ENCODE results near the gene COG1.

COG1 gene

GRCh38 chr17:73232587-73233373, 39.9 kb downstream of the COG1 start:
- peak; percentile 55 for DNase-seq (ENCODE audit: low read depth)
- H3K4me3 ChIP-seq (ENCODE audit: low read depth, low read length), result peak overlapping the region; percentile 93
- TF ChIP-seq, protein P1, sequence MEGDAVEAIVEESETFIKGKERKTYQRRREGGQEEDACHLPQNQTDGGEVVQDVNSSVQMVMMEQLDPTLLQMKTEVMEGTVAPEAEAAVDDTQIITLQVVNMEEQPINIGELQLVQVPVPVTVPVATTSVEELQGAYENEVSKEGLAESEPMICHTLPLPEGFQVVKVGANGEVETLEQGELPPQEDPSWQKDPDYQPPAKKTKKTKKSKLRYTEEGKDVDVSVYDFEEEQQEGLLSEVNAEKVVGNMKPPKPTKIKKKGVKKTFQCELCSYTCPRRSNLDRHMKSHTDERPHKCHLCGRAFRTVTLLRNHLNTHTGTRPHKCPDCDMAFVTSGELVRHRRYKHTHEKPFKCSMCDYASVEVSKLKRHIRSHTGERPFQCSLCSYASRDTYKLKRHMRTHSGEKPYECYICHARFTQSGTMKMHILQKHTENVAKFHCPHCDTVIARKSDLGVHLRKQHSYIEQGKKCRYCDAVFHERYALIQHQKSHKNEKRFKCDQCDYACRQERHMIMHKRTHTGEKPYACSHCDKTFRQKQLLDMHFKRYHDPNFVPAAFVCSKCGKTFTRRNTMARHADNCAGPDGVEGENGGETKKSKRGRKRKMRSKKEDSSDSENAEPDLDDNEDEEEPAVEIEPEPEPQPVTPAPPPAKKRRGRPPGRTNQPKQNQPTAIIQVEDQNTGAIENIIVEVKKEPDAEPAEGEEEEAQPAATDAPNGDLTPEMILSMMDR (IDR thresholded peaks at IDR 0.05; ENCODE audit: low read depth, low read length), result no peak
- TF ChIP-seq POLR2A (IDR thresholded peaks at IDR 0.05; ENCODE audit: extremely low read depth, insufficient read length) (no peak), MYC (IDR thresholded peaks at IDR 0.05; ENCODE audit: low read depth, low read length) (no peak), MAX (IDR thresholded peaks at IDR 0.05; ENCODE audit: low read depth, low read length) (no peak)

- TF ChIP-seq MAX (IDR thresholded peaks at IDR 0.05; ENCODE audit: low read depth, low read length) (no peak), POLR2A (IDR thresholded peaks at IDR 0.05; ENCODE audit: extremely low read depth, insufficient read length) (no peak), MYC (IDR thresholded peaks at IDR 0.05; ENCODE audit: low read depth, low read length) (no peak)
- TF ChIP-seq, protein P1 (IDR thresholded peaks at IDR 0.05; ENCODE audit: low read depth, low read length), result no peak
- no peak for DNase-seq (ENCODE audit: low read depth)
- no peak overlapping the region for H3K4me3 ChIP-seq (ENCODE audit: low read depth, low read length)
Measured at GRCh38 chr17:73234736-73235135, 41.9 kb downstream of the COG1 start.

- no peak for DNase-seq (ENCODE audit: low read depth)
- TF ChIP-seq MAX (IDR thresholded peaks at IDR 0.05; ENCODE audit: low read depth, low read length), result no peak
- TF ChIP-seq, protein P1 (IDR thresholded peaks at IDR 0.05; ENCODE audit: low read depth, low read length), result no peak
- TF ChIP-seq POLR2A (IDR thresholded peaks at IDR 0.05; ENCODE audit: extremely low read depth, insufficient read length), result no peak
- no peak for TF ChIP-seq MYC (IDR thresholded peaks at IDR 0.05; ENCODE audit: low read depth, low read length)
- peak overlapping the region; percentile 11 for H3K4me3 ChIP-seq (ENCODE audit: low read depth, low read length)
Measured at GRCh38 chr17:73237714-73238113, 44.9 kb downstream of the COG1 start.

DNA sequence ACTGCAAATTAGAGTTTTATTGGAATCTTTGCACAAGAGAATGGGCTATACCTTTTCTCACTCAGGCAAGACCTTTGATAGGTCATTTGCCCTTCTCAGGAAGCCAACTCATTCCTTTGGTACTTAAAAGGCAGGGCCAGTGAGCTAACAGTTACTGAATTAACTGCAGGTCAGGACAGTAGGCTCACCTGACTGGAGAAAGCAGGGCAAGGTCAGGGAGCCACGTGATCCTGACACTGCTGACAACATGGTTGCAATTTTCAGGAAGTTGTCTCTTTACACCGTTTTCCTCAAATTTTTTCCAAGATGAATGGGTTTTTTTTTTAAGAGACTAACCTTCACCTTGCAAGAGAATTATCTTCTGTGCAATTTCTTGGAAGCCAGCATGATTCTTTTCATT, 47.7 kb downstream of the COG1 start:
- TF ChIP-seq MAX (IDR thresholded peaks at IDR 0.05; ENCODE audit: low read depth, low read length) (no peak), MYC (IDR thresholded peaks at IDR 0.05; ENCODE audit: low read depth, low read length) (no peak), POLR2A (IDR thresholded peaks at IDR 0.05; ENCODE audit: extremely low read depth, insufficient read length) (no peak)
- TF ChIP-seq, protein P1 (IDR thresholded peaks at IDR 0.05; ENCODE audit: low read depth, low read length), result no peak
- no peak for DNase-seq (ENCODE audit: low read depth)
- no peak overlapping the region for H3K4me3 ChIP-seq (ENCODE audit: low read depth, low read length)

- no peak overlapping the region for H3K4me3 ChIP-seq (ENCODE audit: low read depth, low read length)
- TF ChIP-seq MYC (IDR thresholded peaks at IDR 0.05; ENCODE audit: low read depth, low read length) (no peak), MAX (IDR thresholded peaks at IDR 0.05; ENCODE audit: low read depth, low read length) (no peak)
- TF ChIP-seq, protein P1 (IDR thresholded peaks at IDR 0.05; ENCODE audit: low read depth, low read length), result no peak
- DNase-seq (ENCODE audit: low read depth), result no peak
Measured at GRCh38 chr17:73247726-73248125, 54.9 kb downstream of the COG1 start.
